Activated T-cell treated with anti-CD3 and anti-CD28 coated beads for 48 hours (primary cell): ENCODE results near the gene NDUFA6.
"Not testable (repeated sequence)": the region's sequence is repeated elsewhere in the genome, so short reads cannot be mapped to it uniquely, and the experiment has no call there.

Source experiments
- DNase-seq: peaks from one replicate; pipeline ENCODE4 v3.0.0-alpha.2; 2020; ENCODE audit warnings: low read depth

The NDUFA6 gene

DNA sequence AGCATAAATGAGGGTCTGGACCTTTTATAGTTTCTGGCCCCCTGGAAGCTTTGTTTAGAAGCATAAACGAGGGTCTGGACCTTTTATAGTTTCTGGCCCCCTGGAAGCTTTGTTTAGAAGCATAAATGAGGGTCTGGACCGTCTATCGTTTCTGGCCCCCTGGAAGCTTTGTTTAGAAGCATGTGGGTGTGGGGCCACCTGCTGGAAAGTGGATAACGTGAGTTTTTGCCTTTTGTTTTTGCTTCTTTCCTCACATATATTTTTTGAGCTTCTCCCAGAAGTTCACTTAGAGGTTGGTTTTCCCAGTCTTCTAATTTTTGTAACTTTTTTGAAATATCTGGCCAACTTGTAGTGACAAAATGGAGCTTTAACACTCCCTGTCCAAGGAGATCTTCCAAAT lies 22.2 kb upstream of the NDUFA6 start:
- DNase-seq, result not testable (repeated sequence)

DNA sequence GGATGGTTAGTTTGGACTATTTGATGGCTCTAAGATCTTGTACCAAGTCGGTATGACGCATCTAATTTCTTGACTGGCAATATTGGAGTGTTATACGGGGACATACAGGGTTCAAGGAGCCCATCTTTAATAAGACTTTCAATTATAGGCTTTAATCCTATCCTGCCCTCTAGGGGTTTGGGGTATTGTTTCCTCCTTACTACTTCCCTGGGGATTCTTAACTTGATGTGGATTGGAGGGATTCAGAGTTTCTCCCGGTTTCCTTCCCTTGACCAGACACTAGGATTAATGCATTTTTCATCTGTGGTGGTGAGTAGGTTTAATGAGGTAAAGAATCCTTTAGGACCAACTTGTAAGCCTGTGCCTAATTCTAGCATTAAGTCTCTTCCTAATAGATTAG lies 21.2 kb upstream of the NDUFA6 start:
- no peak for DNase-seq

DNA sequence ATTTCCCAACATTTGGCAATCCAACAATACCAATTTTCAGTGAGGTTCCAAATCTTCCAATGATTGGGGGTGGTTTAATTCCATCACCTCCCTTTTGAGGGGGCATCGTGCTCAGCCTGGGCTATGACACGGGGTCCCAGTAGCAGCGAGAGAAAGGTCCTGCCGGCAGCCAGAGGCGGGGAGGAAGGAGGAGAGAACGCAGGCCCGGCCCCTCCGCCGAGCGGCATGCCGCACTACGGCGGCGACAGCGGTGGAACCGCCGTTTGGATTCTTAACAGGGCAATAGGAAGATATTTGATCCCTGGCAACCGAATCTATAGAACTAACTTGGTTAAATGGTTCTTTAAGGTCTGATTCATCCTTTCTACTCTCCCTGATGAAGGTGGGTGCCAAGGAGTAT lies 18.3 kb upstream of the NDUFA6 start:
- no peak for DNase-seq

DNA sequence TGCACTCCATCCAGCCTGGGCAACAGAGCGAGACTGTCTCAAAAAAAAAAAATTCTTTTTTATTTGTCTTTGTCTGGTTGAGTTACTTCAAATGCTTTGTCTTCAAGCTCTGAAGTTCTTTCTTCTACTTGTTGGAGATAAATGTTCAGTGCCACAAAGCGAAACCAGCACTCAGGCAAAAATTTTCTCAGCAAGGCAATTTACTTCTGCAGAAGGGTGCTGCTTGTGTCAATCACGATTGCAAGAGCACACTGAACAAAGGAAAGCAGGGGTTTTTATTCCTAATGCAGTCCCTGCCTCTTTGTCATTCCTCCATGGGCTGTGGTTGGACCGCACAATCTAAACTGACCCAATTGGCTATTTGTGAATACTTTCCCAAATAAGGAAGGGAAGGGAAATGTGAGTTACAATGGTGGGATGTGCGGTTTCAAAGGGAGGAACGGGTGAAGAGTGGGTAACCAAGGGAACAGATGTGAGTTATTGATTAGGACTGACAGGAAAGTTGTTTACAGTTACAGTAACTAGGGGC lies 13.8 kb upstream of the NDUFA6 start:
- not testable (repeated sequence) for DNase-seq

DNA sequence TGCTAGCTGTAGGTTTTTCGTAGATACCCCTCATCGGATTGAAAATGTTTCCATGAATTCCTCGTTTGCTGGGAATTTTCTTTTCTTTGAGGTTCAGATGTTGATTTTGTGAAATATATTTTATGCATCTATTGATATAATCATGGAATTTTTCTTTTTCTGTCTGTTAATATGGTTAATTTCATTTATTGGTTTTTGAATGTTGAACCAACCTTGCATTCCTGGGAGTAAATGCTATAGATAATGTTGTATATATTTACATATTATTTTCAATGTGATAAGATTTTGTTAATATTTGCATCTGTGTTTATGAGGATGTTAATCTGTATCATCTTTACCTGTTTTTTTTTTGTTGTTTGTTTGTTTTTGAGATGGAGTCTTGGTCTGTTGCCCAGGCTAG lies 10.6 kb upstream of the NDUFA6 start:
- no peak for DNase-seq

DNA sequence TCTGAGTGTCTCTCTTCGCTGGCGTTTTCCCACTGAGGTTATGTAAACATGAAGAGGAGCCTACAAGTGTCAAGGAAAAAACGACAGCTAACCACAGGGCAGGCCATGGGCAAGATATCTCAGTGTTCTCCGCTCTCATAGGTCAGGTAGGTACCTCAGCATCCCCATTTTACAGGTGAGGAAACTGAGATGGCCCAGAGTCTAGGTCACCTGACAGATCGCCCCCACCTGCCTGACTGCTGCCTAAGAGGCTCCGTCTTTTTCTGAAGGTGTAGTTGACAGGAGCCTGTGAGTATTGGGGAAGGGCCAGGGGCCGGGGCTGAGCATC lies 847 bp upstream of the NDUFA6 start:
- no peak for DNase-seq

DNA sequence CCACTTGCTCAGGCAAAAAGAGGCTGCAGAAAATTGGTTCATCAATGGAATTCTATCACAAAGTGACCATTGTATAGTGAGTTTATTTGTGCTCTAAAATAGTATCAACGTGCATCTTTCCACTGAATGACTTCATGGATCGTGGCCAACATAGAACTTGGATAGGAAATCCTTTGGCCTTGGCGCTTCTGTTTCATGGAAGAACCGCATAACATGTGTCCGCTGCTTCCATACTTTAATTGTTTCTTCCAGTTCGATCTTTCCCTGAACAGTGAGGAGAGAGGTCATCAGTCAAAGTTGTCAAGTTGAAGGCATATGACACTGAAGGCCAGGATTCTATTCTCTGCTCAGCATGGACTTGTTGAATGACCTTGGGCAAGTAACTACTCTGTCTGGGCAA lies 4.5 kb downstream of the NDUFA6 start:
- DNase-seq, result no peak

DNA sequence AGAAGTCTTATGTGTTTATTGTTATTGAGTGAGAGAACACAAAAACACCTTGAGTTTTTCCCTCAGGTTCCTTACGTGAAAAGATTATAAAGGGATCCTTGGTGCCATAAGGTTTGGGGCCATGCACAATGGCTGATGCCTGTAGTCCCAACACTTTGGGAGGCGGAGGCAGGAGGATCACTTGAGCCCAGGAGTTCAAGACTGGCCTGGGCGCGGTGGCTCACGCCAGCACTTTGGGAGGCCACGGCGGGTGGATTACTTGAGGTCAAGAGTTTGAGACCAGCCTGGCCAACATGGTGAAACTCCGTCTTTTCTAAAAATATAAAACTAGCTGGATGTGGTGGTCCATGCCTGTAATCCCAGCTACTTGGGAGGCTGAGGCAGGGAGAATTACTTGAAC lies 5.7 kb downstream of the NDUFA6 start:
- DNase-seq, result no peak

DNA sequence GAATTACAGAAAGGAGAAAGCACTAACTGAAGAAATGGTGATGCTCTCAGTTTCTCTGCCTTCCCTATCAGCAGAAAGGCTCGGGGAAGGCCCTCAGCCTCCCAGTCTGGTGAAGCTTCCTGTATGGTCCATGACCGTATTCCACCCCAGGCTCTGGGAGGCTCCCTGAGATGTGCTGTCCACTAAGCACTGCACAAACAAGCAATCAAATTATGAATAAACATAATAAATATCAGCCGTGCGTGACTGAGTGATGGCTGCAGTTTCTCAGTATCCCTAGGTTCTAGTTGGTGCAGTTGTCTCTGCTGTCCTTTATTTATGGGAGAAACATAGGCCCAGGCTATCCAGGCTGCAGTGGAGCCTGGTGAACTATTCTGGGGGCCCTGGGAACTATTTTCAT lies 7.5 kb downstream of the NDUFA6 start:
- no peak for DNase-seq

DNA sequence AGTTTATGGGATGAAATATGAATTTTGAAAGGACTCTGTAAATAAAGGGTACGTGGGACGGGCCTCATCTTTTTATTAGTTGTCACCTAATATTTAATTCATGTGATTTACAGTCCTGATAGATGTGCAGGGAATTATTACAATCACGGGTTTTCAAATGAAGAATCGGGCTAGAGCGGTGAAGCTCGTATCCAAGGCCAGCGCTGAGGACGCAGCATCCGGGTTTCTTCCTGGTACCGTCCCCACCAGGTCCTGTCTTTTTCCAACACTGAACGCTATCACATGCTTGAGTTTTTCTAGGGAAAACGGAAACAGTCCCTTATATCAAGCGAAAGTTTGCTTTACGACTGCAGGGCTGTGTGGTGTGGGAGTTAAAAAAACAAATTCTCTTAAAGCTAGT lies 10.3 kb downstream of the NDUFA6 start:
- no peak for DNase-seq

DNA sequence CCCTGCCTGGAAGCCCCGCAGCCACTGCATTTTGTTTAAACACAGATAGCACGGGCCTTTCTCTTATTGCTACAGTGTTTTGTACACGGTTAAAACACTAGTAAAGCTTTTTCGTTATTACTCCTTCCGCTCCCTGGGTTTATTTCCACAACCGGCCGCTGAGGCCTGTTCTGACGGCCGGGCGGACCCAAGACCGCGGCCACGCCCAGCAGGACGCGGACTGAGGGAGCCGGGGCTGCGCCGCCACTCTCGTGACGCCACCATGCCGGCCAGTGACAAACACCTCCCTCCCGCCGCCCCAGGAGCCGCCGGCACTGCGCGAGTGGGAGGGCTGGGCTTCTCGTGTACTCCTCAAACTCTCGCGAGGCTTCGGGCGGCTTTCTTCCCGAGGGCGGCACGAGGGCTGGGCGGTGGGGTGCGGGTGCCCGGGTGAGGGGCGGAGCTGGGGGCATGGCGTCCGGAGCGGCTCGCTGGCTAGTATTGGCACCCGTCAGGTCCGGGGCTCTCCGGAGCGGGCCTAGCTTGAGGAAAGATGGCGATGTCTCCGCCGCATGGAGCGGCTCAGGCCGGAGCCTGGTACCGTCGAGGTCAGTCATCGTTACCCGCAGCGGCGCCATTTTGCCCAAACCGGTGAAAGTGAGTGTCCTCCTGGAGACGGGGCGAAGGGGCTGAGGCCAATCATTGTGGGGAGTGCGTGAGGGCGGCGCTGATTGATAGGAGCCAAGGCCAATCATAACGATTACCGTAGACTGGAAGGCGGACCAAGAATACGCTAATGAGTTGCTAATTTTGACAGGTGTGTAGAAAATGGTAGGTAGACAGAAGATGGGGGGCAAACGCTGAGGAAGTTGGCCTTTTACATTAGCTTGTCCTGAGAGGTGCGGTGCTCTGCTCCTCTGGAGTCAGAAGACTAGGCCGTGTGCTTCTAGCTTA lies 11.0 kb downstream of the NDUFA6 start, which contains the start of gene SMDT1:
TSS of gene SMDT1 (plus strand) at position 382 of the 933 bp plus-strand sequence. CDS start at position 451, 69 bp downstream.
- DNase-seq, result peak; percentile 97

DNA sequence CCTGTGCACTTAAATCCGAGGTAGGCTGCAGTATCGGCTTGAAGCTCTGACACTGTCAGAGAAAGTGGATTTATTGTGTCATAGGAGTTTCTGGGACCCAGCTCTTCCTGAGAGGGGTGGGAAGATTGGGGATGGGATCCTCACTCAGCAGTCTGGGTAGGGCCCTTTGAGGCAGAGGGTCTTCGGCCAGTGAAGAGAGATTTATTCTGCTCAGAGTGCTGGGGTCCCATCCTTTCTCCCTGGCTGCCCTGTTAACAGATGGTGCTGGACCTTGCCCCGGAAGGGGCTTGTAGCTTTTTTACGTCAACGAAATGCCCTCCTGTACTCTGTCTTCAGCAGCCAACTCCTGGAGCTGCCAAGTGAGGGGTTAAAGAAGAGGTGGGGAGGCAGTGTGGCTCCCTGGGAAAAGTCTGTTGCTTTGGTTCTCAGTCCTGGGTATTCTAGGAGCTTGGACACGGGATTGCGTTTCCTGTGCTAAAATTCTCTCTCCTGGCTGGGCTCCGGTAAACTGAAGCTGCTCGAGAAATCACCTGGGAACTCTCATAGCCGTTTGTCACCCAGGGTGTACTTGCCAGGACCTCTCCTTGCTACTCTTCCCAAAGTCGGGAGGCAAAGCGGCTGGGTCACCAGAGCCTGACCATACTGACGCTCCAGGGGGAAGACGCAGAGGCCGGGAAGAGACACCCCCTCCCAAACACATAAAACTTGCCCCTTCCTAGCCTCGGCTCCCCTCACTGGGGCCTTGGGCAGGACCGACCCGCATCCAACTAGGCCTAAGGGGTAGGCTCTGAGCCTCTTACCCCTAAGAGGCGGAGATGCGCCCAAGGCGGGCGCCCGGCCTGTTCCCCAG lies 11.9 kb downstream of the NDUFA6 start:
- no peak for DNase-seq

DNA sequence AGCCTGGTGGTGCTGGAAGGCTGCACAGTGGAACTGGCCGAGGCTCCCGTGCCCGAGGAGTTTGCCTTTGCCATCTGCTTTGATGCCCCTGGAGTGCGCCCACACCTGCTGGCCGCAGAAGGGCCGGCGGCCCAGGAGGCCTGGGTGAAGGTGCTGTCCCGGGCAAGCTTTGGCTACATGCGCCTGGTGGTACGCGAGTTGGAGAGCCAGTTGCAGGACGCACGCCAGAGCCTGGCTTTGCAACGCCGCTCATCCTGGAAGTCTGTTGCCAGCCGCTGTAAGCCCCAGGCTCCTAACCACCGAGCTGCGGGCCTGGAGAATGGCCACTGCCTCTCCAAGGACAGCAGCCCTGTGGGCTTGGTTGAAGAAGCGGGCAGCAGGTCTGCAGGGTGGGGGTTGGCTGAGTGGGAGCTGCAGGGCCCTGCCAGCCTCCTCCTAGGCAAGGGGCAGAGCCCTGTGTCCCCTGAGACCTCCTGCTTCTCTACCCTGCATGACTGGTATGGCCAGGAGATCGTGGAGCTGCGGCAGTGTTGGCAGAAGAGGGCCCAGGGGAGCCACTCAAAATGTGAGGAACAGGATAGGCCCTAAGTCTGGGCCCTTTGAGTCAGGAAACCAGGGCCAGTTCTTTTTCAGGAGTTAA lies 13.0 kb downstream of the NDUFA6 start:
- no peak for DNase-seq

DNA sequence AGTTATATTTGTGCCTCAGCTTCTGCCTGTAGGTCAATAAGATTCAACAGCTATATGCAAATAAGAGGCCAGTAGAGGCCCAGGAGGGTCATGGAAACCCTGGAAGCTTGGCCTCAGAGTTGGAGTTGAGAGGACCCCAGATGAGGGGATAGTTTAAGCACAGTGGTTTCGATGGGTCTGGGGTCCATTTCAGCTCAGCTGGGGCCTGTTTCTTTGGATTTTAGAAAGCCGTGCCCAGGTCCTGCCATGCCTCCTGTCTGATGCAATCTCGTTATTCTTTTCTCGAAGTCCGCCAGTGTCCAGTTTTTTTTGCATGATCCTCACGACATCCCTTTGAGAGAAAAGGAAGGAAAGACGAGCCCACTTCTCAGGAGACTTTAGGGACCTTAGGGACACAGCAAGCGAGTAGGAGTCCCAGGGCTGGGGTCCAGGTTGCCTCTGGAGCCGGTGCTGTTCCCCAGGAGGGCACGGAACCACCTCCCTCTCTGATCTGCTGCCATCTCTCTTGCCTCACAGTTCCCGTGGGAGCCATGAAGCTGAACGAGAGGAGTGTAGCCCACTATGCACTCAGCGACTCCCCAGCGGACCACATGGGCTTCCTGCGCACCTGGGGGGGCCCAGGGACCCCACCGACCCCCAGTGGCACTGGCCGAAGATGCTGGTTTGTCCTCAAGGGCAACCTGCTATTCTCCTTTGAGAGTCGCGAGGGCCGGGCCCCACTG lies 13.6 kb downstream of the NDUFA6 start:
- no peak for DNase-seq

DNA sequence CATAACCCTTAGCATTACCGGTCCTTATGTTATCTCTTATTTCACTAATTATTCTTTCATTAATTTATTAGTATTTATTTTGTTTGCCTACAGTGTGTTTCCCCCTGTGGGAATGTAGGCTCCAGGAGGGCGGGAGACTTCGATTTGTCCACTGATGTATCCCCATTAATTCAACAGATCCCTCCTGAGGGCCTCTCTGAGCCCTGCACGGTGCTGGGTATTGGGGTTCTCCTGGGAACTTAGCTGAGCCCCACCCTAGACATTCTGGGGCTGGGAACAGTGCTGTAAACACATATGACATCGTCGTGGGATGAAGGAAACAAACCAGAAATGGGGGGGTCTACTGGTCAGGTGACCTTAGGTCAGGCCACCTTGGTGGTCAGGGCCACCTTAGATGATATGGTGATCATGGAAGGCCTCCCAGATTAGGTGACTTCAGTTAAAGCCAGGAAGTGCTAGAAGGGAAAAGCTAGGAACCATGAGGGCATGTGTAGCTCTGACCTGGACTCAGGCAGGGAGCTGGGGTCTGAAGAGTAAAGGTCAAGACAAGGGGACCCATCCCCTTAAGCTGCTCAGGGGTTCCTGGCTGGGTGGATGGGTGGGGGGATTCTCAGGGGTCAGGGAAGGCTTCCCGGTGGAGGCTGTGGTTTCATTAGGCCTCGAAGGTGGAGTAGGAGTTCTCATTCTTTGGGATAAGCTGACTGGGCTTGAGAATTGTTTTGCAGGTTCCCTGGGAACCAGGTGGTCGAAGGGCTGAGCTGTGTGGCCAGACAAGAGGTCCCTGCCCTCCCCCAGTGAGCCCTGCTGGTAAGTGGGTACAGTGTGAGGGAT lies 15.5 kb downstream of the NDUFA6 start:
- no peak for DNase-seq

DNA sequence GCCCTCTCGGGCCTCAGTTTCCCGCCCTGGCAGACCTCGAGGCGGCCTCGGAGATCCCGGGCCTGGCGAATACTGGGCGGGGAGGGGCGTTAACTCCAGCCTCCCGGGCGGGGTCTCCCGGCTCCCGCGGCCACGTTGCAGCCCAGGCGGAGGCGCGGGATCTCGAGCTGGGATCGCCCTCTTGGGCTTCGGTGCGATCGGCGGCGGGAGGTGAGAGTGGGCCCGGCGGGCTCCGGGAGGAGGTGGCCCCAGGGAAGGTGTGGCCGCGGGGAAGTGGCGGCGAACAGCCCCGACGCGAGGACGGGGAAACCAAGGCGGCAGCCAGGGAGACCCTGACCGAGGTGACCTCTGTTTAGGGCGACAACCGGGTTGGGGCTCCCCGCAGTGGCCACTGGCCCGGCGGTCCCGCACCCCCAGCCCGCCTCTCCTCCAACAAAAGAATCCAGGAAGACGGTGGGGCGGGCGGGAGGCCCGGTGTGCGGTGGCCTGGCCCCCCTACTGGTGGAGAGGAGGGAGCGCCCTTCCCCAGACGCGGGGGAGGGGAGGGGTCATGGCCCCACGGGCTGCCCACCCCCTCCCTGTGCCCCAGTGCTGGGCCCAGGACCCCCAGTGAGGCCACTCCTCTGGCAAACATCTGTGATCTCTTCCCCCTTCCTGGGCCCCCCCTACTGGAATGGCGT lies 16.3 kb downstream of the NDUFA6 start, which contains the start of gene PHETA2:
TSS of gene PHETA2 (plus strand) at position 117 of the 680 bp plus-strand sequence. CDS start 3,046 bp downstream, outside the sequence.
- peak; percentile 51 for DNase-seq

DNA sequence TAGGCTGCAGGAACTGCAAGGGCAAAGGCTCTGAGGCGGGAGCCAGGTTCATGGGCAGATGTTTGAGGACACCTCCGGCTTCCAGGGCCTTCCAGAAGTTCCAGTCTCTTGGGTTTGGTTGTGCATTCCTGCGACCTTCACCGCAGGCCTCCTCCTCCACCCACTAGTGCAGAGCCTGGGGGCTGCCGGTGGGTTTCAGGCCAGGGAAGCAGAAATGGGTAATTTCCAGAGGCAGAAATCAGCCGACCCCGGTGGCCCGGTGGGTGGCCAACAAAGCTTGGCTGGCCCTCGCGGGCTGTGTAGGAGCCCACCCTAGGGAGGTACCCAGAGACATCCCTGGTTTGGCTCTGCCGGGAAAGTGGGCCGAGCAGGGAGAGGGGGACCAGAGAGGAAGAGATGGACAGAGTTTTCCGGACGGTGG lies 16.9 kb downstream of the NDUFA6 start:
- no peak for DNase-seq

DNA sequence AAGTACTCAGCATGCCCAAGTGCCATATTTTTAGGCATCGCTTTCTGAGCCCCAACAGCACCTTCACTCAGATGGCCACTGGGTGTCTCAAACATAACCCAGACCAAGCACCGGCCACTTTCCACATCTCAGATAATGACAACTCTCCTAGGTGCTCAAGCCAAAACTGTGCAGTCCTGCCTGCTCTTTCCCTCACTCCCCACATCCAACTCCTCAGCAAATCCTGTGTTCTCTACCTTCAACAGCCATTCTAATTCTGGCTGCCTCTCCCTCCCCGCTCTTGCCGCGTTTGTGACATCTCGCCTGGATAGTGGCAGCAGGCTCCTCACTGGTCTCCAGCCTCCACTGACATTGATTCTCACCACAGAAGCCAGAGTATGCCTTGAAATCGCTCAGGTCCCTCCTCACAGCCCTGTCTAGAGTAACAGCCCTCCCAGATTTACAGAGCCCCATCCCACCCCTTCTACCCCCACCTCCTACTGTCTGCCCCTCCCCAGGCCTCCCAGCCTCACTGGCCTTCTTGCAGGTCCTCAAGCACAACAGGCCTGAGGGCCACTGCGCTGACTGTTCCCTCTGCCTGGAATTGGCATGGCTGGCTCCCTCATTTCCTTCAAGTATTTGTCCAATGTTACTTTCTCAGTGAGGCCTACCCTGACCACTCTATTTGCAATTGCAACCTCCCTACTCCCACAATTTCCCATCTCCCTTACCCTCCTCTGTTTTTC lies 17.8 kb downstream of the NDUFA6 start:
- DNase-seq, result no peak

DNA sequence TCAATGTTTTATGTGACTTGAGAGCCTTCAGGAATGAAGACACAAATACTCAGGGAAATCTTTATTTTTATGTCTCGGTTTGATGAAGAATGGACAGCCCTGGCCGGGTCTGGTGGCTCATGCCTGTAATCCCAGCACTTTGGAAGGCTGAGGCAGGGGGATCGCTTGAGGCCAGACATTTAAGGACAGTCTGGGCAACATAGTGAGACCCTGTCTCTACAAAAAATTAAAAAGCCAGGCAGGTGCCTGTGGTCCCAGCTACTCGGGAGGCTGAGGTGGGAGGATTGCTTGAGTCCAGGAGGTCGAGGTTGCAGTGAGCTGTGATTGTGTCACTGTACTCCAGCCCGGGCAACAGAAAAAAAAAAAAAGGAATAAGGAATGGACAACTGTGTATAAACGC lies 19.1 kb downstream of the NDUFA6 start:
- not testable (repeated sequence) for DNase-seq
